ENCODE measurements around the gene ARHGAP19. TPM values are rescaled to one million over a fixed set of nuclear protein-coding genes. Genes with fewer than 3 reads are reported as not detected.

The ARHGAP19 gene
- total and polyA plus RNA-seq, 2 donors (not counting 3 experiments of a cell fraction or from before 2014, with no cell fraction given), result 6.8 to 20.0 TPM

GRCh38 chr10:97314671-97315070, 22.2 kb upstream of the ARHGAP19 start:
- intact Hi-C loops (cut with micrococcal nuclease) (no loop called here), dilution Hi-C loops (cut with MboI; ENCODE audit: extremely low pct_ligation_motif_present, low sequenced_read_pairs) (no loop called here)
- Histone ChIP-seq H2AFZ (ENCODE audit: low read depth, low read length) (no peak overlapping the region), H3K27me3 (ENCODE audit: control insufficient read depth in 2 of 2, insufficient read depth in 2 of 2, low read length in 2 of 2) (no peaks in the 10 kb centered on the region), H3K9me3 (replicated peaks; ENCODE audit: control insufficient read depth, insufficient read depth, low read length) (no peaks in the 10 kb centered on the region), H3K4me1 (ENCODE audit: control insufficient read depth, extremely low read depth, insufficient read depth, low read length) (no peaks in the 10 kb centered on the region), H4K20me1 (replicated peaks; ENCODE audit: control insufficient read depth, extremely low read depth, insufficient read depth, low read length) (no peaks in the 10 kb centered on the region), H3K4me2 (ENCODE audit: insufficient read depth, low read length) (no peak overlapping the region), H3K9me1 (replicated peaks; ENCODE audit: control insufficient read depth, extremely low read depth, insufficient read depth, low read length) (no peaks in the 10 kb centered on the region), H3K36me3 (ENCODE audit: control insufficient read depth in 2 of 2, extremely low read depth in 1 of 2, insufficient read depth in 2 of 2, low read length in 2 of 2) (no peaks in the 10 kb centered on the region), H3K27ac (ENCODE audit: insufficient read depth, low read depth, low read length) (no peak overlapping the region), H3K4me3 (replicated peaks in 1 of 3; ENCODE audit: insufficient read depth in 1 of 3, low read depth in 1 of 3, low read length in 3 of 3) (no peak overlapping the region), H3K79me2 (ENCODE audit: control insufficient read depth, insufficient read depth, low read length) (no peaks in the 10 kb centered on the region), H3K9ac (replicated peaks; ENCODE audit: extremely low read depth, insufficient read depth, low read length) (no peak overlapping the region)
- no TSS peak for BruUV-seq (replicated peaks)
- no peak for TF ChIP-seq POLR2AphosphoS5 (IDR thresholded peaks at IDR 0.05; ENCODE audit: insufficient read depth, low read depth, low read length)
- TF ChIP-seq GATA2 (IDR thresholded peaks at IDR 0.05; ENCODE audit: insufficient read depth, insufficient read length, low read depth, low read length), result no peak
- no peak for TF ChIP-seq EZH2 (IDR thresholded peaks at IDR 0.05; ENCODE audit: borderline replicate concordance, low read depth, low read length, severe bottlenecking)
- no peak for TF ChIP-seq CTCF (IDR thresholded peaks at IDR 0.05; ENCODE audit: extremely low read depth in 1 of 2, insufficient read depth in 1 of 2, low read depth in 1 of 2, low read length in 2 of 2)
- no peak for TF ChIP-seq POLR2A (IDR thresholded peaks at IDR 0.05; ENCODE audit: low read depth, low read length)
- TF ChIP-seq MAX (IDR thresholded peaks at IDR 0.05; ENCODE audit: insufficient read depth, insufficient read length), result no peak
- no peak for TF ChIP-seq FOS (IDR thresholded peaks at IDR 0.05; ENCODE audit: borderline replicate concordance, insufficient read depth, low read length)
- no peak for TF ChIP-seq MYC (IDR thresholded peaks at IDR 0.05; ENCODE audit: low read depth, low read length)
- no peak for TF ChIP-seq JUN (IDR thresholded peaks at IDR 0.05; ENCODE audit: borderline replicate concordance, insufficient read depth, insufficient read length, low read depth)
- ChIA-PET CTCF (interaction anchor here (0.7 kb wide), 1 partner anchor 19 kb away, joined by 4 read pairs; no protein-coding TSS in a partner anchor), POLR2A (no interaction called here)
- no peak for FAIRE-seq
- DNase-seq (ENCODE audit: low read depth, low spot score), result no peak

Data from endothelial cell of umbilical vein (primary cell).